Mesendoderm (in vitro differentiated cells): ENCODE data around the gene SLMAP.
A peak's percentile ranks its signal among the peaks of the same experiment; 100 is the strongest.

ENCODE experiments used
- DNase-seq: peaks from one replicate; pipeline ENCODE4 v3.0.0; 2013
- H2AK5ac ChIP-seq: 2 replicates; pipeline ENCODE4 v1.6.1; 2013; ENCODE audit warnings: low read length, inconsistent platforms
- H2BK120ac ChIP-seq: 2 replicates; pipeline ENCODE4 v1.6.1; 2013; ENCODE audit warnings: low read depth, mild to moderate bottlenecking, low read length, moderate library complexity, mixed read lengths
- H2BK15ac ChIP-seq: replicated peaks from 2 replicates; pipeline ENCODE4 v1.6.1; 2013; ENCODE audit warnings: low read depth, mild to moderate bottlenecking, moderate library complexity
- H2BK5ac ChIP-seq: 2 replicates; pipeline ENCODE4 v1.6.1; 2013; ENCODE audit warnings: low read length, inconsistent platforms
- H3K18ac ChIP-seq: 2 replicates; pipeline ENCODE4 v1.6.1; 2013; ENCODE audit warnings: mild to moderate bottlenecking, low read length, mixed read lengths
- H3K23ac ChIP-seq: one replicate; pipeline ENCODE4 v1.6.1; 2013; ENCODE audit warnings: low read length
- H3K27ac ChIP-seq: 2 replicates; pipeline ENCODE4 v1.5.1; 2013; ENCODE audit warnings: low read depth, mild to moderate bottlenecking, inconsistent platforms, low read length, moderate library complexity
- H3K27me3 ChIP-seq: 2 replicates; pipeline ENCODE4 v1.6.1; 2013; ENCODE audit warnings: low read length, control low read depth, mild to moderate bottlenecking, inconsistent platforms; ENCODE audit not compliant: insufficient read depth, poor library complexity
- H3K36me3 ChIP-seq: 2 replicates; pipeline ENCODE4 v1.6.1; 2013; ENCODE audit warnings: low read length, inconsistent platforms; ENCODE audit not compliant: control insufficient read depth, insufficient read depth
- H3K4ac ChIP-seq: one replicate; pipeline ENCODE4 v1.6.1; 2013; ENCODE audit warnings: low read depth, mild to moderate bottlenecking, low read length, moderate library complexity
- H3K4me1 ChIP-seq: 2 replicates; pipeline ENCODE4 v1.6.1; 2013; ENCODE audit warnings: low read depth, low read length, inconsistent platforms; ENCODE audit not compliant: control insufficient read depth
- H3K4me2 ChIP-seq: 2 replicates; pipeline ENCODE4 v1.6.1; 2013; ENCODE audit warnings: low read length
- H3K4me3 ChIP-seq: 2 replicates; pipeline ENCODE4 v1.5.1; 2013; ENCODE audit warnings: mild to moderate bottlenecking, low read length
- H3K56ac ChIP-seq: one replicate; pipeline ENCODE4 v1.6.1; 2013; ENCODE audit warnings: low read length
- H3K79me1 ChIP-seq: 2 replicates; pipeline ENCODE4 v1.6.1; 2013; ENCODE audit warnings: low read length, inconsistent platforms
- H3K79me2 ChIP-seq: 2 replicates; pipeline ENCODE4 v1.6.1; 2013; ENCODE audit warnings: mild to moderate bottlenecking, low read length; ENCODE audit not compliant: control insufficient read depth, insufficient read depth
- H3K9ac ChIP-seq: 2 replicates; pipeline ENCODE4 v1.6.1; 2013; ENCODE audit warnings: low read length, inconsistent platforms
- H4K5ac ChIP-seq: one replicate; pipeline ENCODE4 v1.6.1; 2013; ENCODE audit warnings: low read length
- H4K8ac ChIP-seq: one replicate; pipeline ENCODE4 v1.6.1; 2013; ENCODE audit warnings: low read depth, mild to moderate bottlenecking, control low read depth, low read length, moderate library complexity
- WGBS: extraction: QIAGEN DNeasy Blood & Tissue Kit; methylation state at CpG from one replicate; pipeline ENCODE4 v1.1.7; 2013; ENCODE audit warnings: low lambda C conversion rate, missing lambda C conversion rate; ENCODE audit not compliant: insufficient coverage; ENCODE audit errors: extremely low coverage; 5-methylcytosine and 5-hydroxymethylcytosine counted together

Gene SLMAP

DNA sequence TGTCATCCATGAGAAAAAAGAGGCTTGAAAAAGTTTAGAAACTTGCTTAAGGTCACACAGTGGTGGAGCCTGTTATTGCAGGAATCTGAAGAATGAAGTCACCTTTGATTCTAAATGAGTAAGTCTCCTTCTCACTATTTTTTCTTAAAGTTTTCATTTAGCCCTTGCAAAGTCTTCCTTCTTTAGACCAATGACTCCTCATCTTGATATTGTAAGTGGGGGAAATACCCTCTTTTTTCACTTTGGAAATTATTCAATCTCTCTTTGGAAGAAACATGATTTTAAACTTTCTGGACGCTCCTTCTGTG is 787 bp upstream of the SLMAP start:
- no CpG with 5 or more reads among the region's 1 CpG for WGBS
- no peak overlapping the region for H2AK5ac ChIP-seq
- H3K23ac ChIP-seq, result no peak overlapping the region
- H3K27me3 ChIP-seq, result no peaks in the 10 kb centered on the region
- no peaks in the 10 kb centered on the region for H3K36me3 ChIP-seq
- no peak overlapping the region for H3K4ac ChIP-seq
- H2BK15ac ChIP-seq, result no peak overlapping the region
- DNase-seq, result peak; percentile 87
- peak overlapping the region; percentile 48 for H3K9ac ChIP-seq
- H2BK5ac ChIP-seq, result no peak overlapping the region
- H2BK120ac ChIP-seq, result no peak overlapping the region
- H3K79me1 ChIP-seq, result peaks cover 7% of the 10 kb centered on the region
- peak overlapping the region; percentile 27 for H3K4me3 ChIP-seq
- peak overlapping the region; percentile 16 for H3K27ac ChIP-seq
- H3K56ac ChIP-seq, result peak overlapping the region; percentile 70
- peak overlapping the region; percentile 31 for H3K4me2 ChIP-seq
- peaks cover 28% of the 10 kb centered on the region for H3K79me2 ChIP-seq
- H3K18ac ChIP-seq, result no peak overlapping the region
- H4K5ac ChIP-seq, result no peak overlapping the region
- no peak overlapping the region for H4K8ac ChIP-seq
- no peaks in the 10 kb centered on the region for H3K4me1 ChIP-seq

DNA sequence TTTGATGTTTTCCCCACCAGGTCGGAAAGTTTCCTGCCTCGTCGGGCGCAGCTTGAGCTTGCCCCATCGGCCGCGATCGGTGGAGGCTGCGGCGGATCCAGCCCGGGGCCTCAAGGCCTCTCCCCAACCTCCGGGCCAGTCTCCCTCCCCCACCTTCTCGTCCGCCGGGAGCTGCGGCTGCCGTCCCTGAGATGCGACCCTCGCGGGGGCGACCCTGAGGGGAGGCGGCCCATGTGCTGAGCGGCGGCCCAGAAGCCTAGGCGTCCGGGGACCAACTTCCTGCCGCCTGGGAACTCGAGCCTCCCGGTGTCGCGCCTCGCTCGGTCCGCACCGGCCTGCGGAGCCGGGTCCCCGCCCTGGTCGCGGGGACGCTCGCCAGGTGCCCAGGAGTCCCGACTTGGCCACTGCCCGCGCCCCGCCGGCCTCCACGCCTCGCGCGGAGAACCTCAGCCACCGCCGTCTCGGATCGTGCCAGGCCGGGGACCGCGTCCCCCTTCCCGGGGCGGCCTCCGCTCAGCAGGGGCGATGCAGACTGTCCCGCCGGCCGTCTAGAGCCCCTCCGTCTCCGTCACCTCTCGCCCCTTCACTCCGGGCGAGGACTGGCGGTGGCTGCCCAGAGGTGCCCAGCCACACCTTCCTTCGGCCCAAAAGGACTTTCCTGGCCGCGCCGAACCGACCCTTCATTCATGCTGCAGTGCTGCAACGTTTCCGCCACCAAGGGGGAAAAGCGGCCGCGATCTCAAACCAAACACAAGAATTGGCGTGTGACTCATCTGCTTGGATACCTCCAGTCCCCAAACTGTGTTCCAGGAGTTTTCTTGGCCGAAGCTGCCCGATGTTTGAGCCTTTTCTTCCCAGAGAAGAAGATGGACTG is 656 bp downstream of the SLMAP start:
- H2AK5ac ChIP-seq, result no peak overlapping the region
- DNase-seq, result peak; percentile 78

DNA sequence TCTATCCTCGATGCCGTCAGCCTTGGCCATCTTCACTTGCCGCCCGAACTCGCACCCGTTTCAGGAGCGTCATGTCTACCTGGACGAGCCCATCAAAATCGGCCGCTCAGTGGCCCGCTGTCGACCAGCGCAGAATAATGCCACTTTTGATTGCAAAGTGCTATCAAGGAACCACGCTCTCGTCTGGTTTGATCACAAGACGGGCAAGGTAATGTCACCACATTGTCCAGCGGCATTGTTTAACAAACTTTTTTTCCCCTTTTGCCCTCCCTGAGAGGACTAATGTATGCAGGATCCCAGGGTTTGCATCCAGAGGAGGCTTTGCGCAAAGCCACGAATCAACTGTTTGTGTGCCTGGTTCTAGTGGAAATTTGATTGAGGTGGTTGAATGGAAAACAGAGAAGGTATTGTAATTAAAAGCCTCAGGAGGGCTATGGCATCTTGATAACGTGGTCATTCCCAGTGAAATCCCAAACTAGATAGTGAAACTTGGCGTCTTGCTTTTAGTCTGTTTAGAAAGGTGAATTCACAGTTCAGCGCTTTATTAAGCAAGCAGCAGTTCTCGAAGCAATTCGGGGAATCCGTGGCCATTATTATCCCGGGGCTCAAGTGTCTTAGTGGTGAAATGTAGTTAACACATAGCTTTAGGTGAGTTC is 1.7 kb downstream of the SLMAP start:
- Histone ChIP-seq H3K4me1 (no peaks in the 10 kb centered on the region), H3K4me2 (peak overlapping the region; percentile 47), H3K79me1 (peaks cover 8% of the 10 kb centered on the region), H3K27ac (no peak overlapping the region), H2BK15ac (no peak overlapping the region), H3K18ac (no peak overlapping the region), H2BK5ac (no peak overlapping the region), H3K36me3 (no peaks in the 10 kb centered on the region), H3K4me3 (peak overlapping the region; percentile 30), H4K8ac (no peak overlapping the region), H4K5ac (no peak overlapping the region), H3K27me3 (no peaks in the 10 kb centered on the region), H3K79me2 (peaks cover 41% of the 10 kb centered on the region), H3K4ac (peak overlapping the region; percentile 4), H3K23ac (peak overlapping the region; percentile 59), H3K56ac (peak overlapping the region; percentile 98), H2AK5ac (no peak overlapping the region), H3K9ac (peak overlapping the region; percentile 89), H2BK120ac (no peak overlapping the region)
- WGBS, result no CpG with 5 or more reads among the region's 26 CpGs
- peak; percentile 65 for DNase-seq

More for the DNA sequence above, 656 bp downstream of the SLMAP start:
- H4K8ac ChIP-seq, result no peak overlapping the region
- H2BK120ac ChIP-seq, result no peak overlapping the region
- H3K9ac ChIP-seq, result peak overlapping the region; percentile 89
- peaks cover 39% of the 10 kb centered on the region for H3K79me2 ChIP-seq
- H3K36me3 ChIP-seq, result no peaks in the 10 kb centered on the region
- H3K27ac ChIP-seq, result peak overlapping the region; percentile 62
- peak overlapping the region; percentile 95 for H3K23ac ChIP-seq
- no CpG with 5 or more reads among the region's 84 CpGs for whole genome bisulfite sequencing
- no peaks in the 10 kb centered on the region for H3K4me1 ChIP-seq
- no peaks in the 10 kb centered on the region for H3K27me3 ChIP-seq
- H3K4me2 ChIP-seq, result peak overlapping the region; percentile 47
- peak overlapping the region; percentile 88 for H3K4ac ChIP-seq
- H2BK5ac ChIP-seq, result no peak overlapping the region
- peak overlapping the region; percentile 51 for H3K18ac ChIP-seq
- peak overlapping the region; percentile 30 for H3K4me3 ChIP-seq
- H2BK15ac ChIP-seq, result no peak overlapping the region
- H3K79me1 ChIP-seq, result peaks cover 8% of the 10 kb centered on the region
- no peak overlapping the region for H4K5ac ChIP-seq
- peak overlapping the region; percentile 98 for H3K56ac ChIP-seq

DNA sequence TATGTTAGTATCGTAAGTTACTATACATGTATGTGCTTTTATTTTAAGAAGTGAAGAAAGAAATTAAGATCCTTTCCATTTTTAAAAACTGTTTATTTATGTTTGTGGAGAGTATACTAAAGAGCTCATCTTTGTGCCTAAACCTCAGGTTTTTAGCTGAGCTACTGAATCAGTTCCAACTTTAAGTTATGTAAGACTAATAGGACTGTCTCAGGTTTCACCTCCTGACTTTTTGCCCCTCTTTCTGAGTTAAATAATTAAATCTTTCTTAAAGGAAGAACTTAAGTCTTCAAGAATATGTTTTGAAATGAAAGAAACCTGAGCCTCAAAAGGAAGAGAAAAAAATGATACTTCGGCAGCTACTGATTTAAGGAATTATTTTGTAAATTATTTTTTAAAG is 2.6 kb downstream of the SLMAP start:
- peaks cover 46% of the 10 kb centered on the region for H3K79me2 ChIP-seq
- H3K9ac ChIP-seq, result no peak overlapping the region
- H3K27ac ChIP-seq, result no peak overlapping the region
- H2AK5ac ChIP-seq, result no peak overlapping the region
- H3K18ac ChIP-seq, result no peak overlapping the region
- no peak overlapping the region for H3K4me2 ChIP-seq
- H3K27me3 ChIP-seq, result no peaks in the 10 kb centered on the region
- peaks cover 8% of the 10 kb centered on the region for H3K79me1 ChIP-seq
- no peak overlapping the region for H4K5ac ChIP-seq
- DNase-seq, result no peak
- no peak overlapping the region for H2BK15ac ChIP-seq
- no peaks in the 10 kb centered on the region for H3K4me1 ChIP-seq
- H2BK5ac ChIP-seq, result no peak overlapping the region
- H3K4ac ChIP-seq, result no peak overlapping the region
- H3K36me3 ChIP-seq, result no peaks in the 10 kb centered on the region
- H3K56ac ChIP-seq, result no peak overlapping the region
- H3K23ac ChIP-seq, result no peak overlapping the region
- WGBS, result 100% methylated on average over 1 of the region's 2 CpGs
- H4K8ac ChIP-seq, result no peak overlapping the region
- H2BK120ac ChIP-seq, result no peak overlapping the region
- no peak overlapping the region for H3K4me3 ChIP-seq

DNA sequence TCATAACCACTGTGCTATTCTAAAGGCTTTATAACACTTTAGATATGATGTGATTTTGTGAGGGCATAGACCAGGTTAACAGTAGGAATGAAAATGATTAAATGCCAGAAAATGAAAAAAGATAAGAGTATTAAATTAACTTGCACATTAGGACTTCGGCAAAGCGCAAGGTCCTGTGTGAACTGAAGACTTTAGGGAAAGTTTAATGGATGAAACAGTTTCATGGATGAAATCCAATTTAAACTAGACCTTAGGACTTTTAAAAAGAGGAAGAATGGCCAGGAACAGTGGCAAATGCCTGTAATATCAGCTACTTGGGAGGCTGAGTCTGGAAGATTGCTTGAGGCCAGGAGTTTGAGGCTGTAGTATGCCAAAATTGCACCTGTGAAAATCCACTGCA is 8.7 kb downstream of the SLMAP start:
- WGBS, result no CpG with 5 or more reads among the region's 2 CpGs
- H3K18ac ChIP-seq, result no peak overlapping the region
- no peak overlapping the region for H3K27ac ChIP-seq
- H3K4me2 ChIP-seq, result no peak overlapping the region
- no peaks in the 10 kb centered on the region for H3K4me1 ChIP-seq
- peaks cover 47% of the 10 kb centered on the region for H3K79me2 ChIP-seq
- no peak overlapping the region for H2BK15ac ChIP-seq
- no peak overlapping the region for H4K8ac ChIP-seq
- peaks cover 3% of the 10 kb centered on the region for H3K79me1 ChIP-seq
- H3K4me3 ChIP-seq, result no peak overlapping the region
- no peak overlapping the region for H2BK120ac ChIP-seq
- no peak overlapping the region for H3K23ac ChIP-seq
- H3K27me3 ChIP-seq, result no peaks in the 10 kb centered on the region
- no peak overlapping the region for H3K9ac ChIP-seq
- no peak overlapping the region for H2BK5ac ChIP-seq
- H3K4ac ChIP-seq, result no peak overlapping the region
- DNase-seq, result no peak
- no peak overlapping the region for H2AK5ac ChIP-seq
- H3K56ac ChIP-seq, result no peak overlapping the region
- no peak overlapping the region for H4K5ac ChIP-seq
- no peaks in the 10 kb centered on the region for H3K36me3 ChIP-seq
